GM10266 (cell line): ENCODE measurements around the gene ARMCX4.

Experiments
- DNase-seq: peaks from one replicate; pipeline ENCODE4 v3.0.0; 2012; ENCODE audit errors: extremely low spot score
- TF ChIP-seq, protein P1 (sequence below): IDR thresholded peaks from 2 replicates; pipeline ENCODE4 v1.5.1; 2012; ENCODE audit warnings: mild to moderate bottlenecking, low read depth; ENCODE audit not compliant: control insufficient read depth, insufficient read depth; ENCODE audit errors: missing control alignments

The ARMCX4 gene

DNA sequence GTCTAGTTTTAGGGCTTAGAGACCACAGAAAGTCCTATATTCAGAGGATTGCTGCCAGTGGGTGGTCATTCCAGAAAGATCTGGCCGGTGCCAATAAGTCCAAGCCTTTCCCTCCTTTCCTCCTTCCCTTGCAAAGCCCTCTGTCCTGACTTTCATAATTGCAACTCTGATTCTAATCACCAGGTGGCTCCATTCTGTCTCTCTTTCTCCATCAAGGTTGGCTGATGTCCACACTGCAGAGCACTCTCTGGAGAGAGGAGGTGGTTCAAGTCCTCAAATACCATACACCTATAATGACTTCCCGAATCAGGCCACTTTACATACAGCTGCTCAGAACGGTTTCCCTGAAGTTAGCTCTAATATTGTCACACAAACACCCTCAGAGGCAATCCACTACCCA lies 22.4 kb upstream of the ARMCX4 start:
- TF ChIP-seq, protein P1, sequence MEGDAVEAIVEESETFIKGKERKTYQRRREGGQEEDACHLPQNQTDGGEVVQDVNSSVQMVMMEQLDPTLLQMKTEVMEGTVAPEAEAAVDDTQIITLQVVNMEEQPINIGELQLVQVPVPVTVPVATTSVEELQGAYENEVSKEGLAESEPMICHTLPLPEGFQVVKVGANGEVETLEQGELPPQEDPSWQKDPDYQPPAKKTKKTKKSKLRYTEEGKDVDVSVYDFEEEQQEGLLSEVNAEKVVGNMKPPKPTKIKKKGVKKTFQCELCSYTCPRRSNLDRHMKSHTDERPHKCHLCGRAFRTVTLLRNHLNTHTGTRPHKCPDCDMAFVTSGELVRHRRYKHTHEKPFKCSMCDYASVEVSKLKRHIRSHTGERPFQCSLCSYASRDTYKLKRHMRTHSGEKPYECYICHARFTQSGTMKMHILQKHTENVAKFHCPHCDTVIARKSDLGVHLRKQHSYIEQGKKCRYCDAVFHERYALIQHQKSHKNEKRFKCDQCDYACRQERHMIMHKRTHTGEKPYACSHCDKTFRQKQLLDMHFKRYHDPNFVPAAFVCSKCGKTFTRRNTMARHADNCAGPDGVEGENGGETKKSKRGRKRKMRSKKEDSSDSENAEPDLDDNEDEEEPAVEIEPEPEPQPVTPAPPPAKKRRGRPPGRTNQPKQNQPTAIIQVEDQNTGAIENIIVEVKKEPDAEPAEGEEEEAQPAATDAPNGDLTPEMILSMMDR, result peak; percentile 32
- DNase-seq, result no peak

DNA sequence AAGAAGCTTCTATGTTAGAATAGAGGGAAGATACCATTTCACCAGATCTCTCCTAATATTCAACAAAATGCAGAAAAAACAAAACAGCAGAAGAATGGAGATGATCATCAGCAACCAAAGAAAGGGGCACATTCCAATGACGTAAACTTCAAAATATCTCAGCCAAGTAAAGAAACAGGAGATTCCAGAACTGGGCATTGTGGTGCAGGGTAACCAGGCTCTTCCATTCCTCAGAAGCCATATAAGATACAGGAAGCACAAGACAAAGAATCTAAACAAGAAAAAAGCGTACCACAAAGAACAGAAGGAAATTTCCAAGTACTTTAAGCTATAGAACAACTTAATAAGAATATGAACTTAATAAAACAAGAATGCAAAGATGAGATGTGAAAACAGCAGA lies 6.9 kb upstream of the ARMCX4 start:
- TF ChIP-seq, protein P1, result no peak
- DNase-seq, result no peak

DNA sequence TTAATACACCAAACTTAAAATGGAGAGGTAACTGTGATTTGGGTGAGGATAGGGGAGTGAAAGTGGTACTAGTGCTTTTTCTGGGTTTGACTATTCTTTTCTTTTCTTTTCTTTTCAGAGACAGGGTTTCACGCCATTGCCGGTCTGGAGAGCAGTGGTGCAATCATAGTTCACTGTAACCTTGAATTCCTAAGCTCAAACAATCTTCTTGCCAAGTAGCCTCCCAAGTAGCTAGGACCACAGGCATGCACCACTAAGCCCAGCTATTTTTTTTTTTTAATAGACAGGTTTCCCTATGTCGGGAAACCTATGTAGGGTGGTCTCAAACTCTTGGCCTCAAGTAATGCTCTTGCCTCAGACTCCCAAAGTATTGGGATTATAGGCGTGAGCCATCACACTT lies 3.0 kb upstream of the ARMCX4 start:
- DNase-seq, result no peak
- TF ChIP-seq, protein P1, result no peak

DNA sequence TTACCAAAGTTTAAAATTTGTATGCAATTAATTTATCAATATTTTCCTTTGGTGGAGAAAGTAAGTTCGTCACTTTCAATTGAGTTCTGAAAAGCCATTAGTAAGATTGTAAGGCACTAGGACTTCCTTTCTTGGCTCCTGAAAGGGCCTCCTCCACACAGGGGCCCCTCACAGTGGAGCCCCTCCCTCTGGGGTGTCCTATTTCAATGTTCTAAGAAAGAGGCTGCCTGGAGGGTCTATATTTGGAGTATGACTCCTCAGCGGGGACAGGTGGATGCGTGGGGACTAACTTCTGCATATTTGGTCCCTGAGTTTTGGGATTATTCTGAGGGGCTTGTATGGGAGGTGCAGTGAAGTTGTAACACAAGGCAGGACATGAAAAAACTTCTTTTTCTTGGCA lies 1.6 kb upstream of the ARMCX4 start:
- no peak for DNase-seq
- TF ChIP-seq, protein P1, result no peak

DNA sequence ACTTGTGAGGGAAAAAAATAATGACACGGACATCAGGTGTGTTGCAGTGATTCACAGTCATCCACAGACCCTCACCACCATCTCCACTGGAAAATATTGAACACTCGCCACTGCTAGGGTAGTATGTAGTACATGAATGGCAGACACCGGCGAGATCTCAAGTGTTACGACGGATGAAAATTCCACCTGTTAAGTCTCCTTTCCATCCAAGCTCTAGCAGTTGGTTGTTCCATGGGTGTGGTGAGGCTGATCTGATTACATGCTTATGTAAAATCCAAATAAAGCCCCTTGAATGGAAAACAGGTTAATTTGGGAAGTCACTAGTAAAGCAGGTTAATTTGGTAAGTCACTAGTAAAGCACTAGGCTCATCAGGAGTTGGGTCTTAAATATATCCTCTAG lies 1.1 kb upstream of the ARMCX4 start:
- TF ChIP-seq, protein P1, result no peak
- DNase-seq, result no peak

DNA sequence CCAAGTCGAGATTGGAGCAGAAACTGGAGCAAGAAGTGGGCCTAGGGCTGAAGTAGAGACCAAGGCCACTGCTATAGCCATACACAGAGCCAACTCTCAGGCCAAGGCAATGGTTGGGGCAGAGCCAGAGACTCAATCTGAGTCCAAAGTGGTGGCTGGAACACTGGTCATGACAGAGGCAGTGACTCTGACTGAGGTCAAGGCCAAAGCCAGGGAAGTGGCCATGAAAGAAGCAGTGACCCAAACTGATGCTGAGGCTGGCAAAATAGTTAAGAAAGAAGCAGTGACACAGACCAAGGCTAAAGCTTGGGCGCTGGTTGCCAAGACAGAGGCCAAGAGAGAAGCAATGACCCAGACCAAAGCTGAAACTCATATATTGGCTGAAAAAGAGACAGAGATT lies 3.5 kb downstream of the ARMCX4 start:
- no peak for DNase-seq
- TF ChIP-seq, protein P1, result no peak

DNA sequence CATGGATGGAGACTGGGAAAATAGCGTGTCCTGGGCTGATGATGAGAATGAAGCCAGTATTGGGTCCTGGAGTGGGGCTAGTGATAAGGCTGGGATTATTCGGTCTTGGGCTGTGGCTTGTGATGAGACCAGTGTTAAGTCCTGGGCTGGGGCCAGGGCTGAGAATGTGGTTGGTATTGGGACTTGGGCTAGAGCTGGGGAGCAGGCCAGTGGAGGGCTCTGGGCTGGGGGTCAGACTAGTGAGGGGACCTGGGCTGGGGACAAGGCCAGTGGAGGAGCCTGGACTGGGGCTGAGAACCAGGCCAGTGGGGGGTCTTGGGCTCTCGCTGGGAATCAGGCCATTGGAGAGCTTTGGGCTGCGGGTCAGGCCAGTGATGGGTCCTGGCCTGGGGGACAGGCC lies 6.7 kb downstream of the ARMCX4 start:
- no peak for DNase-seq
- TF ChIP-seq, protein P1, result no peak
